Ramos (cell line): Measurements from ENCODE around the gene ST6GALNAC6.
"Not testable (repeated sequence)": the region's sequence is repeated elsewhere in the genome, so short reads cannot be mapped to it uniquely, and the experiment has no call there.

ENCODE experiments used
- in situ Hi-C: fragments of 300-500 bp; cut with MboI; formaldehyde crosslinking; loops from one replicate; pipeline ENCODE4 v1.14.3; 2022; ENCODE audit warnings: low sequenced_read_pairs; ENCODE audit not compliant: unreplicated experiment

Gene ST6GALNAC6

DNA sequence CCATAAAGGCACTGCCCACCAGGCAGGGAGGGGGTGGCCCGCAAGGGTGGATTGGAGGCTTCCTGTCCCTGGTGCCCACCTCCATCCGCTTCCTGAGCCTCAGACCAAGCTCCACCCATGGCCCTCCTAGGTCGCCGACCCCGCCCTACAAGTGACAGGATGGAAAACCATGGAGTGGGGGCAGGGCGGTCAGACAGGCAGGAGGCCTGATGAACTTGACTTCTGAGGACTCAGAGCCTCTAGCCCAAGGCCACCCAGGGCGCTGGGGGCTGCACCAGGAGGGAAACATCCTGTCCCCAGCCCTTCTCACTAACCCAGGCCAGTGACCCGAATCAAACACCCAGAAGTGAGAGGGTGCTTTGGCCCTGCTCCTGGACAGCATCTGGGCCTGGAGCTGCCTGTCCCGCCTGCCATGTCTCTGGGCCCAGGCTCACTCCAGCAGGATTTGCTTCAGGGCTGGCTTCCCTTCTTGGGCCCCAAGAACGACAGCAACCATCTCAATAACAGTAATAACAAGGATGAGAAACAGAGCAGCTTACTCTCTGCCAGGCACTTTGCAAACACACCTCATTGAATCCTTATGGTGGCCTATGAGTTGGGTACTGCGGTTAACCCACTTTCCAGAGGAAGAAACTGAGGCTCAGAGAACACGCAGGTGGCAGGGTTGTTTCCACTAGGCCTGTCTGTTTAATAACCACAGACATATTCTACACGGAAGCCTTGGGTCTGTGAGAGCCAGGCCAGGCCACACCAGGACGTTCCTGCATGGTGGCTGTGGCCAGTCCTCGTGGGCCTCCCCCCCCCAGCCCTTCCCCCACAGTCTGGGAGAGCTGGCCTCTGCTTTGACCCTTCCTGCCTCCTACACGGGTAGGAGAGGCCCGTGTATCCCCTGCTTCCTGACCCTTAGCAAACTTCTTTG, 4.4 kb upstream of the ST6GALNAC6 start:
- in situ Hi-C loops: no loop called here

- in situ Hi-C loops: no loop called here
Observed at GRCh38 chr9:127898433-127899127, 823 bp downstream of the ST6GALNAC6 start.

DNA sequence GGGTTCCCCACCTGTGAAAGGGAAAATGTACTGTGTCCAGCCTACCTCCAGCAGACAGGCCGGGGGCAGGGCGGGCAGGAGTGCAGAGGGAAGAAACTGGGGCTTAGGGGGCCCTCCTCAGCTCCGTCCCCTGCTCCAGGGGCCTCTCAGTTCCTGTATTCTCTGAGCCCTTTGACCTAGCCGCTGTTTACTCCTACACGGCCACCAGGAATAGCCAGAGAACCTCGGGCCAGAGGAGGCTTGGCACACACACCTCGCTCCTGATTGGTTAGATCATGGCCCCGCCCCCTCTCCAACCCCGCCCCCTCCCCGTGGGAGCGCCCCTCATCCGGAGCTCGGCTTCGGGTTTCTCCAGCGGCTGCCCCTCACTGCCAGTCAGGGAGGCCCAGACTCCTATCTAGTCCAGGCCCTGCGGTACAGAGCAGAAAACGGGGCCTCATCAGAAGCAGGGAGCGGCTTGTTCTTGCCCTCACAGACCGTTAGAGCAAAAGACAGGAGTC, 2.2 kb downstream of the ST6GALNAC6 start:
- in situ Hi-C loops: no loop called here

DNA sequence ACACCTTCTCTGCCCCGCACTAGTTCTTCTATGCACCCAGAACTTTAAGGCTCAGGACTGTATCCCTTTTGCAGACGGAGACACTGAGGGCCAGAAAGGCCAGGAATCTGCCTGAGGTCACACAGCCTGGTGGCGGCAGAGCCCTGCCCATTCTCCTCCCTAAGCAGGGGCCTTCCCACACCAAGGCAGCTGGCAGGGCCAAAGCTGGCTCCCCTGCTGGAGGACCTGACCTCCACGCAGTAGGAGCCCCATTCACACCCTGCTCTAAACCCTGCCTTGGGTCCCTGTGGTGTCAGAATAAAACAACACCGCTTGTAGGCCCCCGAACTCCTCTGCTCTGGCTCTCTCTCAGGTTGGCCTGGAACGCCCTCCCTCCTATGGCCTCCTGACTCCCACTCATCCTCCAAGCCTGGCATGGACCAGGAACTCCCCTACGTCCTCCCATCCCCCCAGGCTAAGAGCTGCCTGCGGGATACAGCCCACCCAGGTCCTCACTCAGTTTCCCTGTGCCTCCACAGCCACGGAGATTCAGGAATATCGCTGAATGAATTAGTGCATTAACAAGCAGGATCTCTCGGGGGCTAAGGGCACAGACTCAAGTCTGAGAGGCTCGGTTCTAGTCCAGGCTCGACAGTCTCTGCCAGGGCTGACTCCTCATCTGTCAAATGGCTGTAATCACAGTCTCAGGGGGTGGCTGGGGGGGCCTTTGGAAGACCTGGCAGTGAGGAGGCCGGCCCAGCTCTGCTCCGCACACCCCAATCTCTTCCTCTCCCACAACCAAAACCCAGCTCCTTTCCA, 2.8 kb downstream of the ST6GALNAC6 start:
- in situ Hi-C loops: no loop called here

DNA sequence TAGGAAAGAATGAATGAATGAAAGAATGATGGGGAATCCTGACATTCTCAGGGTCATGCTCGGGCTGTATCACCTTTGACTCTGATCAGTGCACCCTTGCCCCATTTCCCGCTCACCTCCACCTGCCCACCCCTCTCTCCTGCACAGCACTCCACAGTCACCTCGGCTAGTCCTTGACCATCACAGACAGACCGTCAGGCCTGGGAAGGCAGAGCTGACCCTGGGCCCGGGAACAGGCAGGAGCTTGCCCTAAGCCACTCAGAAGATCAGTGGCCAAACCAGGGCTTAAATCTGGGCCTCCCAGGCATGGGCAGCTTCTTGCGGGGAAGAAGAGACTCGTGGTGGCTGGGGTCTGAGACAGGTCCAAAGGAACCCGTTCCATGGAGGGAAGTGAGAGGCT, 3.6 kb downstream of the ST6GALNAC6 start:
- in situ Hi-C loops: no loop called here

GRCh38 chr9:127893392-127893791, 6.0 kb downstream of the ST6GALNAC6 start:
- in situ Hi-C loops: no loop called here

- in situ Hi-C loops: no loop called here
Observed at GRCh38 chr9:127892831-127893230, 6.6 kb downstream of the ST6GALNAC6 start.

GRCh38 chr9:127890053-127890452, 9.3 kb downstream of the ST6GALNAC6 start:
- in situ Hi-C loops: no loop called here

GRCh38 chr9:127887792-127888191, 11.6 kb downstream of the ST6GALNAC6 start:
- in situ Hi-C loops: no loop called here

- in situ Hi-C loops: no loop called here
Observed at GRCh38 chr9:127886401-127886972, 12.9 kb downstream of the ST6GALNAC6 start.

- in situ Hi-C loops: no loop called here
Observed at GRCh38 chr9:127885508-127886281, 13.7 kb downstream of the ST6GALNAC6 start.

GRCh38 chr9:127884976-127885490, 14.4 kb downstream of the ST6GALNAC6 start:
- in situ Hi-C loops: no loop called here

GRCh38 chr9:127884427-127884911, 14.9 kb downstream of the ST6GALNAC6 start:
- in situ Hi-C loops: no loop called here

- in situ Hi-C loops: no loop called here
Observed at GRCh38 chr9:127883959-127884358, 15.4 kb downstream of the ST6GALNAC6 start.

DNA sequence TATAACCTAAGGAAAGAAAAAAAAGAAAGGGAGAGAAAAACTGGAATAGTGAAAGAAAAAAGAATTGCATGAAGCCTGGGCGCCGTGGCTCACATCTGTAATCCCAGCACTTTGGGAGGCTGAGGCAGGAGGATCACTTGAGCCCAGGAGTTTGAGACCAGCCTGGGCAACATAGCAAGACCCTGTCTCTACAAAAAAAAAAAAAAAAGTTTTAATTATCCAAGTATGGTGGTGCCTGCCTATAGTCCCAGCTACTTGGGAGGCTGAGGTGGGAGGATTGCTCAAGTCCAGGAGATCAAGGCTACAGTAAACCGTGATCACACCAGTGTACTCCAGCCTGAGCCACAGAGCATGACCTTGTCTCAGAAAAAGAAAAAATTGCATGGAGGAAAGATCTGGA, 17.7 kb downstream of the ST6GALNAC6 start:
- in situ Hi-C loops: not testable (repeated sequence)

DNA sequence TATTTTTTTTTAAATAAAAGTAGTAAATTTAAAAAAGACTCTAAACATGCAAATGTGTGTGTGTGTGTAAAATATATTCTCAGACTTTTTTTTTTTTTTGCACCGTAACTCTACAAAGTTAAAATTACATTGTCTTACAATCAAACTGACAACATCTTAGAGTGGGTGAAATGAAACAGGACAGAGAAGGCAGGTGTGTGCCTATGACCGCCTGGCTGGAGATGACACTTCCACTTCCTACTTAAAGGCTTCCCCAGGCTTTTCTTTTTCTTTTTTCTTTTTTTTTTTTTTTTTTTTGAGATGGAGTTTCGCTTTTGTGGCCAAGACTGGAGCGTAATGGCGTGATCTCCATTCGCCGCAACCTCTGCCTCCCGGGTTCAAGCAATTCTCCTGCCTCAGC, 19.3 kb downstream of the ST6GALNAC6 start:
- in situ Hi-C loops: no loop called here

DNA sequence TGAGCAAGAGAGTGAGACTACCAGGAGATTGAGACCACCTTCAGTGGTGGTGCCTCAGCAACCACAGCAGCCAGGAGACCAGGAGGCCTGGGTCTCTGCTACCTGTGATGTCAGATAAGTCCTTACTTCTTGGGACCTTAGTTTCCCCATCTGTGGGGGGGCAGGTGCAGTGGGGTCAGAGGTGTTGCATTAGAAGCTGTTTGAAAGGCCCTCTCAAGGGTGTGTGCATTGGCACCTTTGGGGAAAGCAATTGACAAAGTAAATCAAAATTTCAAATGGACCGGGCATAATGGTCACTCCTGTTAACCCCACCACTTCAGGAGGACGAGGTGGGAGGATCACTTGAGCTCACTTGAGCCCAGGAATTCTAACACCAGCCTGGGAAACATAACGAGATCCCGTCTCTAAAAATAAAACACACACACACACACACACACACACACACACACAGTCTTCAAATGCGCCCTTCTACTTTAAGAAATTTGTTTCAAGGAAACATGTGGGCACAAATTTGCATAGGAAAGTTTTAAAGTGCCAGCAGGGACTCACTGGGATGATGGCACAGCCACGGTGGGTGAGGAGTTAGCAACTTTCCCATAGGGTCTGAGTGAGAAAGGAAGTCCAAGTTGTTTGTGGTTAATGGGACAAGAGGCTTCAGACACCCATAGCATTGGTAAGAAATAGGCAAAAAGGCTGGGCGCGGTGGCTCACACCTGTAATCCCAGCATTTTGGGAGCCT, 20.6 kb downstream of the ST6GALNAC6 start:
- in situ Hi-C loops: no loop called here

GRCh38 chr9:127878001-127878651, 21.3 kb downstream of the ST6GALNAC6 start:
- in situ Hi-C loops: no loop called here
